Endothelial cell of umbilical vein (primary cell): ENCODE results near the gene RBM42. TPM values are rescaled to one million over a fixed set of nuclear protein-coding genes. Genes with fewer than 3 reads are reported as not detected.

Source experiments
- Bru-seq: library from RNA; stranded (reverse); fragments of 400-500 nt; gene quantifications from one replicate; lab custom pipeline; 2021; lab: Mats Ljungman, UMichigan
- BruChase-seq, 2 experiments: library from RNA; stranded (reverse); fragments of 400-500 nt; gene quantifications; one replicate each; lab custom pipeline; 2021; lab: Mats Ljungman, UMichigan
- BruUV-seq: library from RNA; stranded (reverse); fragments of 400-500 nt; replicated peaks from 2 replicates; lab custom pipeline; 2021; lab: Mats Ljungman, UMichigan
- CTCF ChIA-PET: fragments of 300-600, 350-600 bp; sonication (Branson Sonifier 250); formaldehyde crosslinking; loops from one replicate; lab custom pipeline; 2021; ENCODE audit warnings: antibody characterized with exemption, inconsistent platforms; lab: Charles Lee
- POLR2A ChIA-PET: fragments of 300-600, 350-600 bp; sonication (Branson Sonifier 250); formaldehyde crosslinking; loops from one replicate; lab custom pipeline; 2021; ENCODE audit warnings: antibody characterized with exemption, inconsistent platforms; lab: Charles Lee
- DNase-seq: peaks from one replicate; pipeline ENCODE4 v3.0.0-alpha.2; 2011; ENCODE audit warnings: low read depth, low spot score
- FAIRE-seq: peaks from 2 replicates; lab custom pipeline; 2011; peaks lifted over from hg19 to GRCh38; lab: Jason Lieb, UNC
- H2AFZ ChIP-seq: 2 replicates; pipeline ENCODE4 v1.6.0; 2012; ENCODE audit warnings: low read depth, low read length, control low read depth, inconsistent platforms
- H3K27ac ChIP-seq: 2 replicates; pipeline ENCODE4 v1.5.1; 2011; ENCODE audit warnings: low read depth, mild to moderate bottlenecking, control low read depth, low read length, moderate library complexity; ENCODE audit not compliant: insufficient read depth
- H3K27me3 ChIP-seq, 2 experiments: 2 replicates each; pipeline versions ENCODE4 v1.6.0 to v1.6.1; 2011; ENCODE audit warnings: low read length in 2 of 2, mixed read lengths in 1 of 2; ENCODE audit not compliant: control insufficient read depth in 2 of 2, insufficient read depth in 2 of 2
- H3K36me3 ChIP-seq, 2 experiments: 2 replicates in 1 of 2; 3 replicates in 1 of 2; pipeline ENCODE4 v1.5.1; 2011; ENCODE audit warnings: low read length in 2 of 2, mild to moderate bottlenecking in 1 of 2, moderate library complexity in 1 of 2; ENCODE audit not compliant: control insufficient read depth in 2 of 2, insufficient read depth in 2 of 2; ENCODE audit errors: extremely low read depth in 1 of 2
- H3K4me1 ChIP-seq: 3 replicates; pipeline ENCODE4 v1.5.1; 2011; ENCODE audit warnings: mild to moderate bottlenecking, low read length; ENCODE audit not compliant: control insufficient read depth, insufficient read depth; ENCODE audit errors: extremely low read depth
- H3K4me2 ChIP-seq: 2 replicates; pipeline ENCODE4 v1.6.1; 2011; ENCODE audit warnings: low read length, control low read depth, mixed read lengths; ENCODE audit not compliant: insufficient read depth
- H3K4me3 ChIP-seq, 3 experiments: fragments of 200-600 bp in 1 of 3; sonication (generic), shearing (Covaris generic) in 1 of 3; replicated peaks in 1 of 3; 2 replicates each; pipeline ENCODE4 v1.5.1; 2011 to 2016; ENCODE audit warnings: control low read depth in 3 of 3, low read length in 3 of 3, mild to moderate bottlenecking in 2 of 3, inconsistent platforms in 1 of 3, low read depth in 1 of 3, moderate library complexity in 1 of 3; ENCODE audit not compliant: insufficient read depth in 1 of 3
- H3K79me2 ChIP-seq: 2 replicates; pipeline ENCODE4 v1.6.0; 2012; ENCODE audit warnings: low read length, inconsistent platforms; ENCODE audit not compliant: control insufficient read depth, insufficient read depth
- H3K9ac ChIP-seq: replicated peaks from 2 replicates; pipeline ENCODE3; 2011; ENCODE audit warnings: low read length, control low read depth; ENCODE audit not compliant: insufficient read depth; ENCODE audit errors: extremely low read depth
- H3K9me1 ChIP-seq: replicated peaks from 3 replicates; pipeline ENCODE4 v1.6.0; 2011; ENCODE audit warnings: mild to moderate bottlenecking, low read length; ENCODE audit not compliant: control insufficient read depth, insufficient read depth; ENCODE audit errors: extremely low read depth
- H3K9me3 ChIP-seq: replicated peaks from 2 replicates; pipeline ENCODE4 v1.5.1; 2012; ENCODE audit warnings: low read length, inconsistent platforms; ENCODE audit not compliant: control insufficient read depth, insufficient read depth
- H4K20me1 ChIP-seq: replicated peaks from 2 replicates; pipeline ENCODE3; 2011; ENCODE audit warnings: mild to moderate bottlenecking, low read length; ENCODE audit not compliant: control insufficient read depth, insufficient read depth; ENCODE audit errors: extremely low read depth
- FOS ChIP-seq: IDR thresholded peaks from 2 replicates; pipeline ENCODE4 v1.6.1; 2011; ENCODE audit warnings: mild to moderate bottlenecking, low read length, moderate library complexity, borderline replicate concordance; ENCODE audit not compliant: insufficient read depth
- GATA2 ChIP-seq: IDR thresholded peaks from 2 replicates; pipeline ENCODE4 v1.7.0; 2011; ENCODE audit warnings: low read depth, mild to moderate bottlenecking, moderate library complexity, mixed read lengths, low read length; ENCODE audit not compliant: insufficient read length, insufficient read depth
- JUN ChIP-seq: IDR thresholded peaks from 2 replicates; pipeline ENCODE4 v1.6.1; 2011; ENCODE audit warnings: borderline replicate concordance, low read depth; ENCODE audit not compliant: insufficient read length, insufficient read depth
- MYC ChIP-seq: IDR thresholded peaks from one replicate; pipeline ENCODE4 v1.6.1; 2011; ENCODE audit warnings: mild to moderate bottlenecking, low read depth, low read length
- POLR2A ChIP-seq: IDR thresholded peaks from 2 replicates; pipeline ENCODE4 v1.6.1; 2012; ENCODE audit warnings: low read depth, mild to moderate bottlenecking, control low read depth, low read length
- POLR2AphosphoS5 ChIP-seq: IDR thresholded peaks from 2 replicates; pipeline ENCODE4 v1.6.1; 2012; ENCODE audit warnings: low read depth, mild to moderate bottlenecking, control low read depth, low read length, moderate library complexity; ENCODE audit not compliant: insufficient read depth
- dilution Hi-C: fragments of 300-500 bp; cut with MboI; formaldehyde crosslinking; loops from one replicate; pipeline ENCODE4 v1.15.0; 2019; ENCODE audit warnings: low sequenced_read_pairs; ENCODE audit not compliant: extremely low pct_ligation_motif_present
- intact Hi-C: fragments of 100-400 bp; cut with micrococcal nuclease; formaldehyde crosslinking; loops from one replicate; pipeline ENCODE4 v1.10.0; 2022
- long read RNA-seq: library from polyadenylated mRNA; stranded (forward); transcript quantifications from one replicate; pipeline ENCODE4 v2.0.0, GENCODE V29; 2021
- polyA minus RNA-seq, 3 experiments: library from RNA; depleted of rRNA, polyadenylated mRNA; stranded (reverse); fragments of >200 nt; gene quantifications; 1 replicate in 1 of 3; 2 replicates in 2 of 3; pipeline ENCODE4 v1.2.3, GENCODE V29; 2011
- polyA plus RNA-seq, 4 experiments: library from polyadenylated mRNA; depleted of rRNA in 3 of 4; stranded (reverse) in 3 of 4; unstranded in 1 of 4; fragments of >200 nt; gene quantifications; 2 replicates each; pipeline versions ENCODE4 v1.2.1 to v1.2.3, GENCODE V29; 2011 to 2012; ENCODE audit warnings: missing spikeins in 1 of 4
- total RNA-seq: library from RNA; stranded (reverse); gene quantifications from 2 replicates; pipeline ENCODE4 v1.2.3, GENCODE V29; 2021
- TF ChIP-seq, protein P1 (sequence below): IDR thresholded peaks from 2 replicates; pipeline ENCODE4 v1.6.1; 2011; ENCODE audit not compliant: insufficient read depth, insufficient read length
- TF ChIP-seq, protein P2 (sequence below), 2 donors: IDR thresholded peaks; 1 replicate in 1 of 2; 2 replicates in 1 of 2; pipeline ENCODE4 v1.5.1; 2011; ENCODE audit warnings: low read length in 2 of 2, mild to moderate bottlenecking in 2 of 2, moderate library complexity in 2 of 2, control low read depth in 1 of 2, inconsistent platforms in 1 of 2, low read depth in 1 of 2; ENCODE audit not compliant: insufficient read depth in 1 of 2; ENCODE audit errors: extremely low read depth in 1 of 2

RBM42 gene, protein sequence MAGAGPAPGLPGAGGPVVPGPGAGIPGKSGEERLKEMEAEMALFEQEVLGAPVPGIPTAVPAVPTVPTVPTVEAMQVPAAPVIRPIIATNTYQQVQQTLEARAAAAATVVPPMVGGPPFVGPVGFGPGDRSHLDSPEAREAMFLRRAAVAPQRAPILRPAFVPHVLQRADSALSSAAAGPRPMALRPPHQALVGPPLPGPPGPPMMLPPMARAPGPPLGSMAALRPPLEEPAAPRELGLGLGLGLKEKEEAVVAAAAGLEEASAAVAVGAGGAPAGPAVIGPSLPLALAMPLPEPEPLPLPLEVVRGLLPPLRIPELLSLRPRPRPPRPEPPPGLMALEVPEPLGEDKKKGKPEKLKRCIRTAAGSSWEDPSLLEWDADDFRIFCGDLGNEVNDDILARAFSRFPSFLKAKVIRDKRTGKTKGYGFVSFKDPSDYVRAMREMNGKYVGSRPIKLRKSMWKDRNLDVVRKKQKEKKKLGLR
- 97.3 and 99.2 TPM in 2 replicates for total RNA-seq
- 78.3 and 81.4 TPM in 2 replicates for polyA plus RNA-seq
- polyA plus RNA-seq (2011; cell fraction: cytosol; rRNA removed): 62.7 and 68.7 TPM in 2 replicates
- polyA plus RNA-seq (2011; cell fraction: nucleus; rRNA removed): 33.0 and 34.5 TPM in 2 replicates
- 58.0 and 68.5 TPM in 2 replicates for polyA plus RNA-seq (2012)
- polyA minus RNA-seq: 20.9 and 23.2 TPM in 2 replicates
- polyA minus RNA-seq (2011; cell fraction: cytosol; rRNA and poly(A)+ RNA removed): 46.9 TPM
- 10.0 and 11.0 TPM in 2 replicates for polyA minus RNA-seq (2011; cell fraction: nucleus; rRNA and poly(A)+ RNA removed)
- Bru-seq, nascent RNA: percentile 63 among the genes with signal in this experiment
- percentile 85 among the genes with signal in this experiment for BruChase-seq, experiment 1, labeled RNA remaining after a 6-hour chase
- percentile 66 among the genes with signal in this experiment for BruChase-seq, experiment 2, labeled RNA remaining after a 2-hour chase
- long read RNA-seq, transcript RBM42-201 (10 exons, 1,680 nt): major isoform, 231 of 403 reads
- long read RNA-seq, partial matches to known transcripts: 45 of 403 reads
- long read RNA-seq, other reads (novel, unspliced or antisense): 123 of 403 reads

DNA sequence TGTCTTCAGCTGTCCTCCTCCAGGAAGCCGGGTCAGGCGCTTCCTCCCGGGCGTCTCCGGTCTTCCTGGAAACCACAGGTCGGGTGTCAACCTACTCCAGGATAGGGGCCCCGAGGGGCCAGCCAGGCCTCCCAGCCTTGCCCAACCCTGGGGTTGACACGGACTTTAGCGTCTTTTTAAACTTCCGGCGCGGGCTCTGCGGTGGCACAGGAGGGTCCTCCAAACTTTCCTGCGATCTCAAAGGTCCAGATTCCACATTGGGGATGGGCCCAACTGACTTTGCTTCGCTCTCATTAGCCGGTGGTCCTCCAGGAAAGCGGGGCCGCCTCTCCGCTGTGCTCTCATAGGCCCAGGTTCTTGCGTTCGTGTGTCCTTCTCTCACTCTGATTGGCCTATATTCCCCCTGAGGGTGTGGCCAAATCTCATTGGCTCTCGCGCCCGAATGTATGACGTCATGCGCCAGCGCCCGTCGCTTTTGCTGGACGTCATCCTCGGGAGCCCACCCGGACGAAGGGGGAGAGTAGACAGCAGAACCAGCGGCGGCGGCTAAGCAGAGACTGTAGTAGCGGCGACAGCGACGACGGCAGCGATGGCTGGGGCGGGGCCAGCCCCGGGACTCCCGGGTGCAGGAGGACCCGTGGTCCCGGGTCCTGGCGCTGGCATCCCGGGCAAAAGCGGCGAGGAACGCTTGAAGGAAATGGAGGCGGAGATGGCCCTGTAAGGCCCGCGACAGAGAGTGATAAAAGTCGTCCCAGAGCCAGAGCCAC lies at the start of gene RBM42:
TSS of gene RBM42 (plus strand) at position 472 of the 767 bp plus-strand sequence. CDS start at position 590, 118 bp downstream.
- ChIA-PET POLR2A (no interaction called here), CTCF (no interaction called here)
- Histone ChIP-seq H3K4me1 (peaks cover 10% of the 10 kb centered on the region), H3K9ac (peak within 1 kb of the TSS; percentile 87), H4K20me1 (no peaks in the 10 kb centered on the region), H3K36me3 (peaks cover 8 to 27% of the 10 kb centered on the region in 2 experiments), H3K27me3 (no peaks in the 10 kb centered on the region), H3K27ac (peak within 1 kb of the TSS; percentile 53), H3K79me2 (peaks cover 7% of the 10 kb centered on the region), H3K4me2 (peak within 1 kb of the TSS; percentile 82), H3K9me3 (no peaks in the 10 kb centered on the region), H3K4me3 (peak within 1 kb of the TSS; percentile 70 to 98 (median 76)), H2AFZ (peak within 1 kb of the TSS; percentile 58), H3K9me1 (no peaks in the 10 kb centered on the region)
- peak; percentile 99 for DNase-seq
- intact Hi-C loops: loop anchor here (1.0 to 5.0 kb wide), 3 partner anchors 16 to 81 kb away; partner anchors contain the start of genes HAUS5 and TMEM147
- TF ChIP-seq, protein P1, sequence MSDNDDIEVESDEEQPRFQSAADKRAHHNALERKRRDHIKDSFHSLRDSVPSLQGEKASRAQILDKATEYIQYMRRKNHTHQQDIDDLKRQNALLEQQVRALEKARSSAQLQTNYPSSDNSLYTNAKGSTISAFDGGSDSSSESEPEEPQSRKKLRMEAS: no peak
- TF ChIP-seq JUN (peak; percentile 92), FOS (no peak), MYC (no peak), POLR2A (peak; percentile 33), GATA2 (no peak), POLR2AphosphoS5 (no peak)
- TF ChIP-seq, protein P2, sequence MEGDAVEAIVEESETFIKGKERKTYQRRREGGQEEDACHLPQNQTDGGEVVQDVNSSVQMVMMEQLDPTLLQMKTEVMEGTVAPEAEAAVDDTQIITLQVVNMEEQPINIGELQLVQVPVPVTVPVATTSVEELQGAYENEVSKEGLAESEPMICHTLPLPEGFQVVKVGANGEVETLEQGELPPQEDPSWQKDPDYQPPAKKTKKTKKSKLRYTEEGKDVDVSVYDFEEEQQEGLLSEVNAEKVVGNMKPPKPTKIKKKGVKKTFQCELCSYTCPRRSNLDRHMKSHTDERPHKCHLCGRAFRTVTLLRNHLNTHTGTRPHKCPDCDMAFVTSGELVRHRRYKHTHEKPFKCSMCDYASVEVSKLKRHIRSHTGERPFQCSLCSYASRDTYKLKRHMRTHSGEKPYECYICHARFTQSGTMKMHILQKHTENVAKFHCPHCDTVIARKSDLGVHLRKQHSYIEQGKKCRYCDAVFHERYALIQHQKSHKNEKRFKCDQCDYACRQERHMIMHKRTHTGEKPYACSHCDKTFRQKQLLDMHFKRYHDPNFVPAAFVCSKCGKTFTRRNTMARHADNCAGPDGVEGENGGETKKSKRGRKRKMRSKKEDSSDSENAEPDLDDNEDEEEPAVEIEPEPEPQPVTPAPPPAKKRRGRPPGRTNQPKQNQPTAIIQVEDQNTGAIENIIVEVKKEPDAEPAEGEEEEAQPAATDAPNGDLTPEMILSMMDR (IDR thresholded peaks at IDR 0.05; ENCODE audit: extremely low read depth in 1 of 2, insufficient read depth in 1 of 2, low read depth in 1 of 2, low read length in 2 of 2): no peak
- dilution Hi-C loops: no loop called here
- peak; percentile 99 for FAIRE-seq
- BruUV-seq: no TSS peak
